Panc1 (cell line): ENCODE data around the gene TECR. TPM values are rescaled to one million over a fixed set of nuclear protein-coding genes. Genes with fewer than 3 reads are reported as not detected.

ENCODE experiments used
- ATAC-seq: fragments of 200-7000 bp; cut with Tn5 transposase; 2 replicates; pipeline ENCODE4 v1.9.1; 2020; ENCODE audit warnings: mild to moderate bottlenecking, moderate library complexity
- BruUV-seq: library from RNA; stranded (reverse); fragments of 400-500 nt; replicated peaks from 2 replicates; lab custom pipeline; 2021; lab: Mats Ljungman, UMichigan
- CTCF ChIA-PET: fragments of 300-600 bp; sonication (Branson Sonifier 250); formaldehyde crosslinking; loops from one replicate; lab custom pipeline; 2022; ENCODE audit warnings: antibody characterized with exemption; lab: Charles Lee
- POLR2A ChIA-PET: fragments of 300-600 bp; sonication (Branson Sonifier 250); formaldehyde crosslinking; loops from one replicate; lab custom pipeline; 2022; ENCODE audit warnings: antibody characterized with exemption; lab: Charles Lee
- DNase-seq: peaks from one replicate; pipeline ENCODE4 v3.0.0-alpha.2; 2010; ENCODE audit warnings: low read depth, low spot score
- H3K27ac ChIP-seq: 2 replicates; pipeline ENCODE4 v1.5.1; 2011; ENCODE audit warnings: mild to moderate bottlenecking, low read length, inconsistent platforms
- H3K27me3 ChIP-seq: fragments of 200-500 bp; sonication (Bioruptor generic); 2 replicates; pipeline ENCODE4 v1.6.0; 2014; ENCODE audit warnings: low read length, inconsistent platforms; ENCODE audit not compliant: control insufficient read depth, insufficient read depth
- H3K36me3 ChIP-seq: fragments of 200-500 bp; sonication (Bioruptor generic); 2 replicates; pipeline ENCODE4 v1.5.1; 2014; ENCODE audit warnings: inconsistent platforms, mild to moderate bottlenecking, low read length, moderate library complexity; ENCODE audit not compliant: control insufficient read depth, insufficient read depth
- H3K4me1 ChIP-seq: 2 replicates; pipeline ENCODE4 v1.5.1; 2011; ENCODE audit warnings: inconsistent platforms, mild to moderate bottlenecking, low read length, moderate library complexity; ENCODE audit not compliant: control insufficient read depth, insufficient read depth
- H3K4me3 ChIP-seq, 2 experiments: 2 replicates each; pipeline ENCODE4 v1.5.1; 2011 to 2012; ENCODE audit warnings: low read depth in 2 of 2, low read length in 2 of 2, mild to moderate bottlenecking in 2 of 2, inconsistent platforms in 1 of 2, moderate library complexity in 1 of 2
- H3K9me3 ChIP-seq: fragments of 200-500 bp; sonication (Bioruptor generic); 2 replicates; pipeline ENCODE4 v1.5.1; 2014; ENCODE audit warnings: low read depth, mild to moderate bottlenecking, inconsistent platforms, low read length, moderate library complexity; ENCODE audit not compliant: control insufficient read depth, insufficient read depth
- CTCF ChIP-seq: fragments of 450-650 bp; IDR thresholded peaks from 2 replicates; pipeline ENCODE4 v1.5.1; 2017; ENCODE audit warnings: mild to moderate bottlenecking
- POLR2AphosphoS5 ChIP-seq: IDR thresholded peaks from 2 replicates; pipeline ENCODE4 v1.6.1; 2012; ENCODE audit warnings: mild to moderate bottlenecking, low read depth, low read length, moderate library complexity
- REST ChIP-seq, 2 experiments: IDR thresholded peaks; 2 replicates each; pipeline ENCODE4 v1.6.1; 2011 to 2012; ENCODE audit warnings: low read depth in 2 of 2, control low read depth in 1 of 2, low read length in 1 of 2, mild to moderate bottlenecking in 1 of 2, moderate library complexity in 1 of 2; ENCODE audit not compliant: insufficient read depth in 1 of 2
- SIN3A ChIP-seq: IDR thresholded peaks from 2 replicates; pipeline ENCODE4 v1.6.1; 2012; ENCODE audit warnings: low read depth, mild to moderate bottlenecking, low read length, moderate library complexity, borderline replicate concordance; ENCODE audit not compliant: insufficient read depth
- TCF7L2 ChIP-seq: IDR thresholded peaks from 2 replicates; pipeline ENCODE4 v1.6.1; 2011; ENCODE audit warnings: mild to moderate bottlenecking, low read depth, low read length, inconsistent platforms
- in situ Hi-C: cut with HindIII; loops from 2 replicates; pipeline ENCODE4 v1.10.0; 2016; ENCODE audit warnings: low sequenced_read_pairs, low pct_unique_long_range_greater_than_20kb
- intact Hi-C: fragments of 100-400 bp; cut with micrococcal nuclease; formaldehyde crosslinking; loops from one replicate; pipeline ENCODE4 v1.10.0; 2022; ENCODE audit not compliant: unreplicated experiment
- total RNA-seq: library from RNA; stranded (reverse); gene quantifications from one replicate; pipeline ENCODE4 v1.2.1, GENCODE V29; 2021; ENCODE audit not compliant: unreplicated experiment

The TECR gene
- total RNA-seq, 1 experiment from 2014 or later = 233 TPM

GRCh38 chr19:14561249-14561648 is 31.9 kb downstream of the TECR start:
- no peak for ATAC-seq
- POLR2A ChIA-PET = no interaction called here
- H3K9me3 ChIP-seq = no peaks in the 10 kb centered on the region
- H3K4me1 ChIP-seq = peaks cover 54% of the 10 kb centered on the region
- TF ChIP-seq SIN3A (no peak), POLR2AphosphoS5 (no peak)
- BruUV-seq = no TSS peak
- in situ Hi-C loops = no loop called here
- CTCF ChIA-PET = no interaction called here
- intact Hi-C loops = no loop called here
- H3K27ac ChIP-seq = peak overlapping the region; percentile 85
- no peaks in the 10 kb centered on the region for H3K36me3 ChIP-seq
- no peak for DNase-seq
- H3K4me3 ChIP-seq = no peak overlapping the region
- no peaks in the 10 kb centered on the region for H3K27me3 ChIP-seq

GRCh38 chr19:14561847-14562351 is 32.5 kb downstream of the TECR start:
- ATAC-seq = peak; percentile 64

More at GRCh38 chr19:14561847-14562351, 32.5 kb downstream of the TECR start:
- BruUV-seq = no TSS peak
- in situ Hi-C loops = no loop called here
- Histone ChIP-seq H3K27ac (peak overlapping the region; percentile 85), H3K27me3 (no peaks in the 10 kb centered on the region), H3K4me3 (peak overlapping the region in 1 of 2 experiments; percentile 20; a peak in 1 of 4 replicates), H3K4me1 (peaks cover 49% of the 10 kb centered on the region), H3K36me3 (no peaks in the 10 kb centered on the region), H3K9me3 (no peaks in the 10 kb centered on the region)
- POLR2A ChIA-PET = interaction anchor here (0.6 kb wide), 1 partner anchor 23 kb away, joined by 4 read pairs; no protein-coding TSS in a partner anchor
- TF ChIP-seq POLR2AphosphoS5 (no peak), TCF7L2 (no peak), REST (IDR thresholded peaks at IDR 0.05; ENCODE audit: insufficient read depth in 1 of 2, low read depth in 2 of 2, low read length in 1 of 2) (no peak), SIN3A (no peak), CTCF (no peak)
- no peak for DNase-seq
- intact Hi-C loops = no loop called here
- CTCF ChIA-PET = no interaction called here
